ENCODE measurements around the gene MAPRE2. TPM values are rescaled to one million over a fixed set of nuclear protein-coding genes. Genes with fewer than 3 reads are reported as not detected.

Gene MAPRE2
- total RNA-seq, 2 donors from 2014 or later = 31.8 to 54.2 TPM

- DNase-seq (ENCODE audit: low spot score) (no peak), ATAC-seq (ENCODE audit: insufficient number of reproducible peaks, low FRiP score, low read depth) (no peak)
- H3K4me1 ChIP-seq (ENCODE audit: control insufficient read depth in 1 of 2, low read depth in 2 of 2) = peaks cover 15 to 43% of the 10 kb centered on the region in 2 donors
- no peak for TF ChIP-seq CTCF (IDR thresholded peaks at IDR 0.05)
- H3K27me3 ChIP-seq (replicated peaks; ENCODE audit: insufficient read depth) = no peaks in the 10 kb centered on the region
- H3K9me3 ChIP-seq = no peaks in the 10 kb centered on the region
- H3K27ac ChIP-seq = no peak overlapping the region
- no peak overlapping the region for H3K4me3 ChIP-seq
- no peaks in the 10 kb centered on the region for H3K36me3 ChIP-seq
These were observed 14.7 kb upstream of the MAPRE2 start for GRCh38 chr18:35026407-35027061.

- H3K27ac ChIP-seq = no peak overlapping the region
These were observed 14.0 kb upstream of the MAPRE2 start for GRCh38 chr18:35027206-35027605.

DNA sequence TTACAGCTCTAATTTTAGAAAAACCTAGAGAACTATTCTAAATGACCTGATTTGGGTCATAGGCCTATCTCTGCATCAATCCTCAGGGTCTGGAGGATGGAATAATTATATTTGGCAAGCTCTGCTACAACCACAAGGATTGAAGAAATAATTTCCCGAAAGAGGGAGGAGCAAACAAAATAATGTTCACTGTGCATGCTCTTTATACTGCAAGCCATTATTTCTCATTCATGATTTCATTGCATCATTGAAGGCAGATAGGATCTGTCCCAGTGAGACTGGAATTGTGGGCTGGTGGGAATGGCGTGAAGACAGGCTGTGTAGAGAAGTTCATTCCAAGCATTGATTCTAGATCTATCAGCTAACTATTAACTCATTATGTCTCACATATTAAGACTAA, 12.7 kb upstream of the MAPRE2 start:
- TF ChIP-seq CTCF (IDR thresholded peaks at IDR 0.05) = no peak
- Histone ChIP-seq H3K36me3 (no peaks in the 10 kb centered on the region), H3K4me3 (no peak overlapping the region), H3K9me3 (no peaks in the 10 kb centered on the region), H3K27ac (peak overlapping the region in 1 of 2 donors; percentile 18), H3K27me3 (replicated peaks; ENCODE audit: insufficient read depth) (no peaks in the 10 kb centered on the region), H3K4me1 (ENCODE audit: control insufficient read depth in 1 of 2, low read depth in 2 of 2) (peaks cover 15 to 43% of the 10 kb centered on the region in 2 donors)
- ATAC-seq (ENCODE audit: insufficient number of reproducible peaks, low FRiP score, low read depth) (no peak), DNase-seq (ENCODE audit: low spot score) (no peak)

More at GRCh38 chr18:35027206-35027605, 14.0 kb upstream of the MAPRE2 start:
- DNase-seq (ENCODE audit: low spot score) = no peak
- TF ChIP-seq CTCF (IDR thresholded peaks at IDR 0.05) = no peak
- Histone ChIP-seq H3K9me3 (no peaks in the 10 kb centered on the region), H3K4me3 (no peak overlapping the region), H3K27me3 (replicated peaks; ENCODE audit: insufficient read depth) (no peaks in the 10 kb centered on the region), H3K4me1 (ENCODE audit: control insufficient read depth in 1 of 2, low read depth in 2 of 2) (peaks cover 15 to 43% of the 10 kb centered on the region in 2 donors), H3K36me3 (no peaks in the 10 kb centered on the region)
- no peak for ATAC-seq (ENCODE audit: insufficient number of reproducible peaks, low FRiP score, low read depth)

DNA sequence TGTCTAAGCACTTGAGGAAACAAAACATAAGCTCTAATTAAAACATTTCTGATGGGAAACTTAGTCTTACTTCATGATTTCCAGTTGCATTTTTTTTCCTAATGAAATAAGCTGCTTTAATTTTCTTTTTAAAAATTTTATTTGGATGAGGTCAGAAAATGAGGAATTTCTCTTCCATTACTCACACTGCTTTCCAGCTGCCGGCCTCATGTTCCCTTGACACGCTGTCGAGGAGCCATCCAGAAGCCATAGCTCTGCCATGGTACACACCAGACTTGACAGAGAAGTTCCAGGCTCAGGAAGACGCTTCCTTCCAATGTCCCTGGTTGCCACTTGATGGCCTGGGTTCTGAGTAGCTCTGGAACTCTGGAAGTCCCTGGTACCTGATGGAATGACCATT, 12.1 kb upstream of the MAPRE2 start:
- TF ChIP-seq CTCF (IDR thresholded peaks at IDR 0.05) = no peak
- H3K36me3 ChIP-seq = no peaks in the 10 kb centered on the region
- DNase-seq (ENCODE audit: low spot score) (no peak), ATAC-seq (ENCODE audit: insufficient number of reproducible peaks, low FRiP score, low read depth) (peak; percentile 77)
- H3K27me3 ChIP-seq (replicated peaks; ENCODE audit: insufficient read depth) = no peaks in the 10 kb centered on the region
- H3K27ac ChIP-seq = peak overlapping the region in 1 of 2 donors; percentile 18
- H3K4me1 ChIP-seq (ENCODE audit: control insufficient read depth in 1 of 2, low read depth in 2 of 2) = peaks cover 15 to 43% of the 10 kb centered on the region in 2 donors
- H3K4me3 ChIP-seq = peak overlapping the region; percentile 56
- H3K9me3 ChIP-seq = no peaks in the 10 kb centered on the region

DNA sequence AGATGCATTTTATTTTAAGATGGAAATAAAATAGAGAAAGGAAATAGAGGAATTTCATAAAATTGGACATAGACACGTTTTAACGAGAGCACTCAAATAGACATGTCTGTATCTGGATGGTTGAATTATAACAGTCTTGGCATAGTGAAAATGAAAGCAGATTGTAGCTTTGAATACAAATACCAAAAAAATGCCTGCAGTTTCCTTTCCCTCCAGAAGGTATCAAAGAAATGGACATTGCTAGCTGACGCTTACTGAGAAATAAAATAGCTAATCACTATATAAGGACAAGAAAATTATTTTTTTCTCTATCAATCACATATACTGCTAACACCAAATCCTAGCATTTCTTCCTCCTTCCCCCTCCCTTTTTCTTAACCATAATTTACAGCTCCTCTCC, 11.4 kb upstream of the MAPRE2 start:
- peaks cover 15 to 37% of the 10 kb centered on the region in 2 donors for H3K4me1 ChIP-seq (ENCODE audit: control insufficient read depth in 1 of 2, low read depth in 2 of 2)
- DNase-seq (ENCODE audit: low spot score) (no peak), ATAC-seq (ENCODE audit: insufficient number of reproducible peaks, low FRiP score, low read depth) (no peak)
- H3K4me3 ChIP-seq = peak overlapping the region; percentile 56
- no peaks in the 10 kb centered on the region for H3K27me3 ChIP-seq (replicated peaks; ENCODE audit: insufficient read depth)
- H3K36me3 ChIP-seq = no peaks in the 10 kb centered on the region
- H3K9me3 ChIP-seq = no peaks in the 10 kb centered on the region
- no peak for TF ChIP-seq CTCF (IDR thresholded peaks at IDR 0.05)
- H3K27ac ChIP-seq = no peak overlapping the region

Measured in thoracic aorta (tissue), 2 donors.